Kasumi-1 (cell line): ENCODE measurements around the gene ADRA2C.

Source experiments
- DNase-seq, 2 experiments: peaks; one replicate each; lab custom pipeline; 2025; lab: John Stamatoyannopoulos, UW

ADRA2C gene

GRCh38 chr4:3766036-3766784, at the start of gene ADRA2C:
Gene ADRA2C (plus strand): TSS chr4:3766385. CDS start chr4:3766607, 222 bp downstream.
- no peak for DNase-seq

- no peak for DNase-seq
Measured at GRCh38 chr4:3716631-3717235, 49.5 kb upstream of the ADRA2C start.

GRCh38 chr4:3717241-3717640, 48.9 kb upstream of the ADRA2C start:
- DNase-seq = no peak

GRCh38 chr4:3718462-3718861, 47.7 kb upstream of the ADRA2C start:
- no peak for DNase-seq

GRCh38 chr4:3719191-3719590, 47.0 kb upstream of the ADRA2C start:
- DNase-seq = no peak

- DNase-seq = no peak
Measured at GRCh38 chr4:3719836-3720235, 46.3 kb upstream of the ADRA2C start.

- DNase-seq = no peak
Measured at GRCh38 chr4:3720466-3720865, 45.7 kb upstream of the ADRA2C start.

- no peak for DNase-seq
Measured at GRCh38 chr4:3721186-3721585, 45.0 kb upstream of the ADRA2C start.

- no peak for DNase-seq
Measured at GRCh38 chr4:3721627-3722026, 44.6 kb upstream of the ADRA2C start.

GRCh38 chr4:3722446-3723231, 43.5 kb upstream of the ADRA2C start:
- no peak for DNase-seq

GRCh38 chr4:3723232-3723642, 42.9 kb upstream of the ADRA2C start:
- DNase-seq = no peak

GRCh38 chr4:3724319-3725231, 41.6 kb upstream of the ADRA2C start:
- DNase-seq = no peak

GRCh38 chr4:3725936-3726870, 40.0 kb upstream of the ADRA2C start:
- no peak for DNase-seq

- no peak for DNase-seq
Measured at GRCh38 chr4:3727847-3728469, 38.2 kb upstream of the ADRA2C start.

- no peak for DNase-seq
Measured at GRCh38 chr4:3729188-3729881, 36.9 kb upstream of the ADRA2C start.

- DNase-seq = no peak
Measured at GRCh38 chr4:3729882-3730226, 36.3 kb upstream of the ADRA2C start.

GRCh38 chr4:3730422-3731190, 35.6 kb upstream of the ADRA2C start:
- no peak for DNase-seq

GRCh38 chr4:3732076-3733028, 33.8 kb upstream of the ADRA2C start:
- no peak for DNase-seq
